SK-N-SH treated with all-trans-retinoic acid at 6 μM for 48 hours (cell line): Measurements from ENCODE around the gene STT3B.

ENCODE experiments used
- CSRNP3 ChIP-seq: fragments of 250-450 bp; sonication (Bioruptor Pico); IDR thresholded peaks from 2 replicates; pipeline ENCODE4 v1.5.1; 2021; ENCODE audit warnings: mild to moderate bottlenecking, moderate library complexity
- GLIS3 ChIP-seq: fragments of 250-450 bp; sonication (Bioruptor Pico); IDR thresholded peaks from 2 replicates; pipeline ENCODE4 v1.5.0; 2020; ENCODE audit warnings: mild to moderate bottlenecking, moderate library complexity
- ISL1 ChIP-seq: fragments of 250-450 bp; sonication (Bioruptor Pico); IDR thresholded peaks from 2 replicates; pipeline ENCODE4 v2.1.2; 2022; ENCODE audit warnings: mild to moderate bottlenecking, moderate library complexity
- PATZ1 ChIP-seq: fragments of 250-450 bp; sonication (Bioruptor Pico); IDR thresholded peaks from 2 replicates; pipeline ENCODE4 v1.8.0; 2020; ENCODE audit warnings: mild to moderate bottlenecking, moderate library complexity, borderline replicate concordance
- RARB ChIP-seq: fragments of 250-450 bp; sonication (Bioruptor Pico); IDR thresholded peaks from 2 replicates; pipeline ENCODE4 v1.8.0; 2021; ENCODE audit warnings: mild to moderate bottlenecking, moderate library complexity
- SNAI2 ChIP-seq: fragments of 250-450 bp; sonication (Bioruptor Pico); IDR thresholded peaks from 2 replicates; pipeline ENCODE4 v1.5.0; 2020; ENCODE audit warnings: mild to moderate bottlenecking, moderate library complexity
- TCF4 ChIP-seq: fragments of 250-450 bp; sonication (Bioruptor Pico); IDR thresholded peaks from 2 replicates; pipeline ENCODE4 v1.8.0; 2021; ENCODE audit warnings: mild to moderate bottlenecking, moderate library complexity, borderline replicate concordance
- TSHZ2 ChIP-seq: fragments of 250-450 bp; sonication (Bioruptor Pico); IDR thresholded peaks from 2 replicates; pipeline ENCODE4 v1.5.0; 2020; ENCODE audit warnings: mild to moderate bottlenecking, moderate library complexity
- ZFP3 ChIP-seq: fragments of 250-450 bp; sonication (Bioruptor Pico); IDR thresholded peaks from 2 replicates; pipeline ENCODE4 v1.5.0; 2020; ENCODE audit warnings: mild to moderate bottlenecking, moderate library complexity
- ZFP30 ChIP-seq: fragments of 450-650 bp; formaldehyde crosslinking; IDR thresholded peaks from 2 replicates; pipeline ENCODE4 v1.5.0; 2022; ENCODE audit warnings: mild to moderate bottlenecking, moderate library complexity

- TF ChIP-seq TCF4 (CRISPR knock-in tag), result no peak
- TF ChIP-seq RARB (CRISPR knock-in tag), result no peak
- no peak for TF ChIP-seq SNAI2
- no peak for TF ChIP-seq ZFP30 (CRISPR knock-in tag)
- TF ChIP-seq ISL1, result no peak
- no peak for TF ChIP-seq ZFP3 (CRISPR knock-in tag)
- TF ChIP-seq GLIS3, result no peak
- no peak for TF ChIP-seq TSHZ2 (CRISPR knock-in tag)
- no peak for TF ChIP-seq CSRNP3 (CRISPR knock-in tag)
- no peak for TF ChIP-seq PATZ1
These were observed 45.7 kb upstream of the STT3B start for GRCh38 chr3:31486865-31487533.
